Right renal cortex interstitium (tissue), 3 donors: Measurements from ENCODE around the gene FGL2. TPM values are rescaled to one million over a fixed set of nuclear protein-coding genes. Genes with fewer than 3 reads are reported as not detected.
"Not testable (repeated sequence)": the region's sequence is repeated elsewhere in the genome, so short reads cannot be mapped to it uniquely, and the experiment has no call there.

Source experiments
- DNase-seq, 3 donors: peaks; one replicate each; pipeline ENCODE4 v3.0.0-alpha.2; 2013; ENCODE audit warnings: low read depth in 3 of 3, low spot score in 2 of 3
- polyA plus RNA-seq, 3 donors: library from polyadenylated mRNA; unstranded; fragments of 120-200 nt; gene quantifications; one replicate each; pipeline ENCODE4 v1.2.1, GENCODE V29; 2013; ENCODE audit not compliant: insufficient read length in 3 of 3

Gene FGL2, protein sequence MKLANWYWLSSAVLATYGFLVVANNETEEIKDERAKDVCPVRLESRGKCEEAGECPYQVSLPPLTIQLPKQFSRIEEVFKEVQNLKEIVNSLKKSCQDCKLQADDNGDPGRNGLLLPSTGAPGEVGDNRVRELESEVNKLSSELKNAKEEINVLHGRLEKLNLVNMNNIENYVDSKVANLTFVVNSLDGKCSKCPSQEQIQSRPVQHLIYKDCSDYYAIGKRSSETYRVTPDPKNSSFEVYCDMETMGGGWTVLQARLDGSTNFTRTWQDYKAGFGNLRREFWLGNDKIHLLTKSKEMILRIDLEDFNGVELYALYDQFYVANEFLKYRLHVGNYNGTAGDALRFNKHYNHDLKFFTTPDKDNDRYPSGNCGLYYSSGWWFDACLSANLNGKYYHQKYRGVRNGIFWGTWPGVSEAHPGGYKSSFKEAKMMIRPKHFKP
- 100 to 1,000 TPM in 1 of 3 donors, 10 to 100 TPM in 2; 58.1 to 104 (median 92.3) TPM for polyA plus RNA-seq

GRCh38 chr7:77199013-77199966 lies at the start of gene FGL2:
FGL2 (minus strand) TSS chr7:77199819; CDS start chr7:77199793, 26 bp downstream.
- DNase-seq: peak in 1 of 3 donors; percentile 18

DNA sequence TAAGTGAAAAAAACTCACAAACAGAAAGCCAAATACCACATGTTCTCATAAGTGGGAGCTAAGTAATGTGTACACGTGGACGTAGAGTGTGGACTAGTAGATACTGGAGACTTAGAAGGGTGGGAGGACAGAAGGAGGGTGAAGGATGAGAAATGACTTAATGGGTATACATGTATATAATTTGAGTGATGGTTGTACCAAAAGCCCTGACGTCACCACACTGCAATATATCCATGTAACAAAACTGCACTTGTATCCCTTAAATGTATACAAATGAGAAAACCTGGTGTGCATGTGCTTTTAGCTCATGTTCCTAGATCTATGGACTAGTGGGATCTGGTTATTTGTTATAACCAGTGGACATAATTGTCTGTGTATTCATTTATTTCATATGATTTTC lies 48.5 kb upstream of the FGL2 start:
- no peak for DNase-seq

GRCh38 chr7:77247206-77247850 lies 47.7 kb upstream of the FGL2 start:
- no peak for DNase-seq

DNA sequence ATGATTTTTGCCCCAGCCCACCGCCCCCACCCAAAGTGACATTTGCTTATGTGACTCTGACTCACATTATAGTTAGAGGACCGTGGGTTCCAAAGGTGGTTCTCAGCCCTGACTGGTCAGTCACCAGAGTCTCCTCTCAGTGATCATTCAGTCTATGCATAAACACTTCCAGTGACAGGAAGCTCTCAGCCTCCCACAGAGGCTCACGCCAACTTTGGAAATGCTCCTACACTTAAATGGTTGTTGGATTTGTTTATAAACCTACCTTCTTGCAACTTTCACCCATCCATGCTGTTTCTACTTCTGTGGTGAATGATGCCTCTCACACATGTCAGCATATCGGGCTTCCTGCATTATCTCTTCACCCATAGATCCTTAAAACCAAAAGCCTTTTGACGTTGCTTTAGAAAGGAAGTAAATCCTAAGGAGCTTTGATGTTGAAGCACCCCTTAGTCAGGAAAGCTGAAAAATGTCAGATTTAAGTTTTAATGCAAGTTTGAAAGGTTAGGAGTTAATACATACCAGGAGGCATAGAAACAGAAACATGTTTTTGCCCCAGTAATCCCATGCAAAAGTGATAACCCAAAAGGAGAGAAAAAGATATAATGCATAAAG lies 46.5 kb upstream of the FGL2 start:
- DNase-seq: no peak

DNA sequence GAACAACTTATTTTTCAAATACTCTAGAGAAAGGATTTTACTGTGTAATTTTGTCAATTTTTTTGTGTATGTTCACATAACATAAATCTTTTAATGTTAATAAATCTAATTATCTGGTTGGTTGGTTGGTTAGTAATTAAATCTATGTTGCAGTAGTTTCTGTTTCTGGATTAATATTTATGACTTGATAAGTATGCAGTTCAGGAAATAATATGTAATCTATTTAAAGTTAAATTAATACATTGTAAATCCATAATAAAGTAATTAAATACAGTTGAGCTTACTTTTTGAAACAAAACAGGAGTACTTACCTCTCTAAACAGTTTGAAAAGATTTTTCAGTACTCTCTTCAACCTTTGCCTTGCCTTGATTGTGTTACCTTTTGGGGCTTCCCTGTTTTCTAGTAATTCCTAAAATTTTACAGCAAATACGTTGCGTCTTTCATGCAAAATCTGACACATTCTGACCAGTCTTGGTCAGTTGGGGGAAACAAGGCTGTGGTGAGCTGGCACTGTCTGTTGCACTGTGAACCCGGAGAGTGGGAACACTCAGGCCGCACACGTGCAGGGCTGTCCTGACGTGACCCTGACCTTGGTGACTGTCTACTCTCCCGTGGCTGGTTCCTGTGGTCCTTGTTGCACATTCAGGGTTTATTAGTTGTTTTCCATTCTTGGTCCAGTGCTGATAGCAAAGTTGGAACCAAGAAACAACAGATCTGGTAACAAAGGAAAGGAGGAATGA lies 45.6 kb upstream of the FGL2 start:
- no peak for DNase-seq

DNA sequence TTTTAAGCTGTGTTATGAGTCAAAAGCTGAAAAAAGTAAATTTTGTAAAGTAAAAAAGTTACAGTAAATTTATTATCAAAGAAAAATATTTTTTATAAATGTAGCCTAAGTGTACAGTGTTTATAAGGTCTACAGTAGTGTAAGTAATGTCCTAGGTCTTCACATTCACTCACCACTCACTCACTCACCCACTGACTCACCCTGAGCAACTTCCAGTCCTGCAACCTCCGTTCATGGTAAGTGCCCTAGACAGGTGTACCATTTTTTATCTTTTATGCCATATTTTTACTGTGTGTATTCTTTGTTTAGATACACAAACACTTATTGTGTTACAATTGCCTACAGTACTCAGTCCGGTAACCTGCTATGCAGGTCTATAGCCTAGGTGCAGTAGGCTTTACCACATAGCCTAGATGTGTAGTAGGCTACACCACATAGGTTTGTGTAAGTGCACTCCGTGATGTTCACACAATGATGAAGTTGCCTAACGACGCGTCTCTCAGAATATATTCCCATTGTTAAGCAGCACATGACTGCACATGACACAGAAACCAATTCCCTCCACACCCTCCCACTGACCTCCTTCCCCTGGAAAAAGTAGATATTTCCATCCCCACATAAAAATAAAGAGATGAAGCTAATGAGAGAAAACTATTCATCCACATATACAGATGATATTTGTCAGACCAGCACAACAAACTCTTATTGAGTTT lies 44.8 kb upstream of the FGL2 start:
- DNase-seq: no peak

DNA sequence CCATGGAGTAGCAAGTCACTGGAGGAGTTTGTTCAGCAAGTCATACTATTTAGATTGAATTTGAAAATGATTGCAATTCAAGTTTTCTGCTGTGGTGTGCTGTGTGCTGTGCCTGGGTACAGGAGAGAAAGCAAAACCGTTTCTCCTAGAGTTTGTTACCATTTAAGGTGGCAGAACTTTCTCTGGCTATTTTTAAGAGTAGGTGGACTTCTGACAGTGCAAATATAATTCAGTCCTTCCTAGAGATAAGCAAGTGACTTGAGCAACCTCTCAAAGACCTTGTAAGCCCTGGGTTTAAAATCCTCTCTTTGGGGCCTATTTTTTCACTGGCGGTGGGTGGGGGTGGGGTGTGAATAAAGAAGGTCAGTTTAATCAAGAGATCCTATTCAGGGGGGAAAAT lies 42.9 kb upstream of the FGL2 start:
- DNase-seq: no peak

- no peak for DNase-seq
These were observed 42.4 kb upstream of the FGL2 start for GRCh38 chr7:77242068-77242467.

DNA sequence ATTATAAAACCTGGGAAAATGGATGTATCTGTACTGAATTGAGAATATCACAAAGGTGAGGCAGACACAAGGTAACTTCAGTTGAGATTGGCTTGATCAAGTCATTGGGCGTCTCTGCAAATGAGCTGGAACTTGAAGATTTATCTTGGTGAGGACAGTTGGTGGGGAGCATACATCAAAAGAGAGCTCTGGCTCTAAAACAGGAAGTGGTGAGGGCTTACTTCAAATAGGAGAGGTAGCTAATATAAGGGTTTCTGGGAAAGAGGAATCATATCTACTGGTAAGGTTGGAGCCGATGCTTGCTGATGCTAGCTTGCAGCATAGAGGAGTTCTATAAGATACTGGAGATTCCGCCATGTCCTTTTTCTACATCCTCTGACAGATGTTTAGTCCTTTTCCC lies 39.9 kb upstream of the FGL2 start:
- DNase-seq: no peak

- DNase-seq: no peak
These were observed 39.1 kb upstream of the FGL2 start for GRCh38 chr7:77238703-77239136.

DNA sequence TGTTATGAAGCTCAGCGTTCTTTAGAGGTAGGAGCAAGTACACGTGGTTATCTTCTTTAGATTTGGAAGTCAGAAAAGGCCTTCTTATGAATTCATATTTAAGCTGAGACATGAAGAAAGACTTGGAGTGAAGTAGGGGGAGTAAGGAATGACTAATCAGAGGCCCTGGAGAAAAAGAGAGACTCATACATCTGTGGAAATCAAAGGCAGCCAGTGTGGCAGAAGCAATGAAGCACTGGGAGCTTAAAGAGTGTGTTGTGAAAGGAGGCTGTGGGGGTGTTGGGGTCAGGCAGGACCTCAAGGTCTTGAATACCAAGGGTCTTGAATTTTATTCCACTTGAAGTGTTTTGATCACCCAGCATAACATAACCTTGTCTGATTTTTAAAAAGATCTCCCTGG lies 35.7 kb upstream of the FGL2 start:
- no peak for DNase-seq

GRCh38 chr7:77232467-77232866 lies 32.8 kb upstream of the FGL2 start:
- DNase-seq: no peak

DNA sequence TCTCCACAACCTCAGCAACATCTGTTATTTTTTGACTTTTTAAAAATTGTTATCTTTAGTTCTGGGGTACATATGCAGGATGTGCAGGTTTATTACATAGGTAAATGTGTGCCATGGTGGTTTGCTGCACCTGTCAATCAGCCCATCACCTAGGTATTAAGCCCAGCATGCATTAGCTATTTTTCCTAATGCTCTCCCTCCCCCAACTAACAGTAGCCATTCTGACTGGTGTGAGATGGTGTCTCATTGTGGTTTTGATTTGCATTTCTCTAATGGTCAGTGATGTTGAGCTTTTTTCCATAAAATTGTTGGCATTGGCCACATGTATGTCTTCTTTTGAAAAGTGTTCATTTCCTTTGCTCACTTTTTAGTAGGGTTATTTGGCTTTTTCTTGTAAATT lies 29.2 kb upstream of the FGL2 start:
- not testable (repeated sequence) for DNase-seq

DNA sequence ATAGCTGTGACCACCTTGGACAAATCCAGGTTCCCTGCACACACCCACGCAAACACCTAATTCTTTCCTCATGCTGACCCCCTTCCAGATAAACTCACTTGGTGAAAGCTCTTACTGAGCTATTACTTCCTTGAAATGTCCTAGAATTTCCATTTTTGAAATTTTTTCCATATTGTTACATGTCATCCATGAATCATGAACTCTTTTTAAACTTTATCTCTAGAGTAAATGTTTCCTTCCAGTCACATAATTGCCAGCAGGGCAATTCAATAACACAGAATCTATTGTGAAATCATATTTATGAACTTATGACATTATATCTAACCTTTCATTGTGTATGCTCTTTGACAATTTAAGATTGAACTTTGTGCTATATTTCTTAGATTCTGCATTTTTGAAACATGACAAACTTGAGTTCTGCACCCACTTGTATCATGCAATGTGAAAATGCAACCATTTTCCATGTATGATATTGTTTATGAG lies 26.8 kb upstream of the FGL2 start:
- DNase-seq: no peak

GRCh38 chr7:77223261-77223660 lies 23.6 kb upstream of the FGL2 start:
- DNase-seq: no peak

DNA sequence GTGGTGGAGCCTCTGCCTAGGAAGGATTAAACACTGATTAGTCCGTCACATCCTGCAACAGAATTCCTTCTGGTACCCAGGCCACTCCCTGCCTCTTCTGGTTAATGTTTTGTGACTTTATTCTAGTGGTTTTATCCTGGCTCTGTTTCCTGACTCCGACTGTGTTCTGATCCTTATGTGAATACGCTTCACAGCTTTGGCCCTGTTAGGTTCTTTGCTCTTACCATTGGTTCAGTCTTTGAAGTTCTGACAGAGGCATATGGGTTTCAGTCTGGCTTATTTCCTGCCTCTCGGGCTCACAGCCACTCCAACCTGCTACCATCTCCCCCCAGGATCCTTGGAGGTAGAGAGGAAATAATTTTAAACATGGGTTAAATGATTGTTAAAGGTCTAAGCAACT lies 23.2 kb upstream of the FGL2 start:
- no peak for DNase-seq

DNA sequence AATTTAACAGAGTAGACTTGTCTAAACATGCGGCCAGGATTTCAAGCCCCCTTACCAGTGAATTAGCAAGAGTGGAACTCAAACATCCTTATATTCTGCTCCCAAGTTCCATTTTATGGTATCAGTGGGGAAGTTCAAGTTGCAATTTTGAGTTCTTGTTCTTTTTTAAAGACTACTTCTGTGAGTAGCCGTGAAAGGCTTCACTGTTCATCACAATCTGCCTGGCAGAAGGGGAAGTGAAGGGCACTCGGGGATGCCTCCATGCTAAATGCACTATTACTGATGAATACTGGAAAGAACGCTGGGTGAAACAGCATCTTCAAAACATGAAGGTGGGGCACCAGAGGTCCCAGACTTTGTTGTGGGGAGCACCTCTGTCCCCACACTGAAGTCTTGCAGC lies 22.4 kb upstream of the FGL2 start:
- no peak for DNase-seq

- not testable (repeated sequence) for DNase-seq
These were observed 20.2 kb upstream of the FGL2 start for GRCh38 chr7:77219701-77220331.
